ENCODE results near the gene PREP.
"Not testable (repeated sequence)": the region's sequence is repeated elsewhere in the genome, so short reads cannot be mapped to it uniquely, and the experiment has no call there.

The PREP gene

DNA sequence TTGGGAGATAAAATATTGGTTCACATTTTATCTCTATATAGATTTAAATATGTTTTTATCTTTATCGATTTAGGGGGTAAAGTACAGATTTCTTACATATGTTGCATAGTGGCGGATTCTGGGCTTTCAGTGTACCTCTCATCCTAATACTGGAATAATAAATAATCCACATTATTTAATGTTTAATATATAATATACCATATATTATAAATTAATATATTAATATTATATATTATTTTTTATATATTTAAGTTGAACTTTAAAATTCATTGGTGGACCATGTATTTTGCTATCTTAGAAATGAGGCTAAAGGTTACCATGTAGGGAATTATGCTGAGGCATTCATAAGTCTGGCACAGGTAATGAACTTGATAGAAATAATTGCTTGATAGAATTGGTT is 133.5 kb downstream of the PREP start:
- no peak for DNase-seq (ENCODE audit: low read depth)

DNA sequence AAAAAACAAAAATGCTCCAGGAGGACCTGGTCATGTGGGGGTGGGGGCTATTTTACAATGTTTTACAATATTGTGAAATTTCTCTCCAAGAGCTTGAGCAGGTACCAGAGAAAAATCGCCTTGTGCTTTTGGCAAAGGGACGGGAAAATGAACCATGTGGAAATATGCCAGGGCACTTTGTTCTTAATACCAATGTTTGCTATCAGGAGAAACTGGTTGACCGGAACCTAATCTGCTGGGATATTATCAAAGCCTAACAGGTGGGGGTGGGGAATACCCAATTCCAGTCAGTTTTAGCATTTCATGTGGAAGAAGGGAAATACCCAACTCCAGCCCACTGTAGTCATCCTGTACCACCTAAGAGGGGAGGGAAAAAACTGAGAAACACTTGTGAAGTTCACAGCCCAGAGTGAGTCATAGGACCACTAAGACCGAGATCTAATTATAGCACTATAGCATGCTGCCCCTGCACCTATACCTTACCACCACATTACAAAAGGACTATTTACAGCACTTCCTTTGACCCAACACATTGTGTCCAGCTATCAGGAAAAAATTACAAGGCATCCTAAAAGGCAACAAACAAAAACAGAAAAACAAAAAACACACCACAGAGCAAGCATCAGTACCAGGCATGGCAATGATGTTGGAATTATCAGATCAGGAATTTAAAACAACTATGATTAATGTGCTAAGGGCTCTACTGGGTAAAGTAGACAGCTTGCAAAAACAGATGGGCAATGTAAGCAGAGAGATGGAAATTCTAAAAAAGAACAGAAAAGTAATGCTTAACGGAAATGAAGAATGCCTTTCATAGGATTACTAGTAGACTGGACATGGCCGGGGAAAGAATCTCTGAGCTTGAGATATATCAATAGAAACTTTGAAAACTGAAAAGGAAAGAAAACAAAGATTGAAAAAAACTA is 138.9 kb downstream of the PREP start:
- DNase-seq (ENCODE audit: low read depth): no peak

DNA sequence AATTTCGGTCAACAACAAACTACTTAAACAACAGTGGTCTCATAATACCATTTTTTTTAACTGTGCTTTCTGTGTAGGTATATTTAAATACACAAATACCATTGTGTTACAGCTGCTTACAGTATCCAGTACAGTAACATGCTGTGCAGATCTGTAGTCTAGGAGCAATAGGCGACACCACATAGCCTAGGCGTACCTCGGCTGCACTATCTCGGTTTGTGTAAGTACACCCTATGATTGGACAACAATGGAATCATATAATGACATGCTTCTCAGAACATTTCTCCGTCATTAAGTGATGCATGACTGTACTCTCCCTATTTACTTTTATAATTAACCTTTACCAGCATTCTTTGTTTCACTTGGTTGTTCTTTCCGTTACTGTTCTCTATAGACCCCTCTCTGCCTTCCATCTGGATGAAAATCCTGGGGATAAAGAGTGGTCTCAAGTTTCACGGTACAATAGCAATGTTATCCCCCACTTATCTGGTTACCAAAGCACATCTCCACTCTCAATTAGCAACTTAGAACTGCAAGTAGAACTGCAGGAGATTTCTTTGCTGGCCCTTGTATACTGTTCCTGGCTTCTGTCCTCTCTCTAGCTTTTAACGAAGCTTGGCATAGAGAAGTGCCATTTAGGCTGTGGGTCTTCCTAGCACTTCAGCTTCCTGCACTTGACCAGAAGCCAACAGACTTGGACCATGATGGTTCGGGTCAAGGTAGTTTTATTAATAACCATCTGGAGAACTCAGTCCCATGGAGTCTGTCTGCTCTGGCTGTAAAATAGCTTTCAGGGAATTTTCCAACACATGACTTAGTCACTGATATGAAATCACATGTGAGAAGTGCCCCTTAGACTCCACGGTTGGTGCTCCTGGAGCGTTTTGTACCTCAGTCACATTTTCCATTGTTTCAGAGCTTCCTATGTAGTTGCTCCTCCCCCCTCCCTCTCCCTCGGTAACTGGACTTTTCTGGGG is 142.7 kb downstream of the PREP start:
- no peak for DNase-seq (ENCODE audit: low read depth)

DNA sequence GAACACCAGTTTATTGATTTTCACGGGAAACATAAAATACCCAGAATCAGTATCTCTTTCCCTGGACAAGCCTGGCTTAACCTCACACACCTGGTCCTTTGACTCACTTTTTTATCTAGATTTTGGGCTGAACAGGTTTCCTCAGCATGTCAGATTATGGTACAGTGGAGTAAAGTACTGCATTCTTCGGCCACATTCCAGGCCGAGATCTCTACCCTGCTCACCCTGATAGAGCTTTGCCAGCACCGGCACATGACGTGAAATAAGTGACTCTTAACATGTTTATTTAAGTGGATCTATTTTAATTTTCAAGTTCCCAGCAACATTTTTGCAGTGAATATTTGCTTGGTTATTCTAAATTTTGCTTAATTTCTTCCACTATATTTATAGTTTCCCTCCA is 144.1 kb downstream of the PREP start:
- no peak for DNase-seq (ENCODE audit: low read depth)

DNA sequence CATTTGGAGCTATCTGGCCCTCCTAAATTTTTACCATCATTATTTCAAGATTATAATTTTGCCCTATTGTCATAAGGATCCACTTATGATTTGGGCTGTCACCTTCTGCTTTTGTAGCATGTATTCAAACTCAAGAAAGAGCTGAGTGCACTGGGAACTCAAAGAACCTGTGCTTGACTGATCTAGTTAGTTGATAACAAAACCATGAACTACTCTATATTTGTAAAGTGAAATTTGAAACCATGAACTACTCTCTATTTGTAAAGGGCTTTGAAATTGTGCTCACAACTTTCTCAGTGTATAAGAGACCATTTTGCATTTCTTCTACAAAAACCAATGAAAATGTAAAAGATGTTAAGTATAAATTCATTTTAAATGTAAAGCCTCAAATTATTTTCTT is 145.5 kb downstream of the PREP start:
- no peak for DNase-seq (ENCODE audit: low read depth)

DNA sequence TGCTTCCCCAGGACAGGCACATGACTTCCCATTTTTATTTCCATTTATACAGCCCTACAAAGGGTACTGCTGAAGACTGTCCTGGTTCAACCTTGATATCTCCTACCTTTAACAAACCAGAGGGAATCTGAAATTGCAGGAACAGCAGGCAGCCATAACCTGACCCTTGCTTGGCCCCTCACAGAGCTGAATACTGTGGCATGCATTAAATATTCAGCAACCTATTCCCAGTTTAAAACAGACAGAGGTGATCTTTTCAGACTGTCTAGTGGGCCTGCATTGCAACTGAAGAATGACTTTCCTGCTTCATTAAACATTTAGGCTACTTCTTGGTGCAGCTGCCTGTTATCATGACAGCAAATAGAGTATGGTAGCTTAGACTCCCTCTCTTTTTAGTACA is 146.3 kb downstream of the PREP start:
- DNase-seq (ENCODE audit: low read depth): no peak

DNA sequence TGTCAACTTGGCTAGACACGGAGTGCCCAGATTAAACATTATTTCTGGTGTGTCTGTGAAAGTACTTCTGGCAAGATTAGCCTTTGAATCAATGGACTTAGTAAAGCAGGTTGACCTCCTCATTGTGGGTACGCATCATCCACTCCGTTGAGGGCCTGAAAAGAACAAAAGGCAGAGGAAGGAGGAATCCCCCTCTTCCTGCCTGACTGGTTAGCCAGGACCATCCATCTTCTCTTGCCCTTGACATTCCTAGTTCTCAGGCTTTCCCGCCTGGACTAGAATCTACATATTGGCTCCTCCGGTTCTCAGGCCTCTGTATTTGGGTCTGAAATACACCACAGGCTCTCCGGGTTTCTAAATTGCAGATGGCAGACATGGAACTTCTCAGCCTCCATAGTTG is 149.1 kb downstream of the PREP start:
- DNase-seq (ENCODE audit: low read depth): no peak

DNA sequence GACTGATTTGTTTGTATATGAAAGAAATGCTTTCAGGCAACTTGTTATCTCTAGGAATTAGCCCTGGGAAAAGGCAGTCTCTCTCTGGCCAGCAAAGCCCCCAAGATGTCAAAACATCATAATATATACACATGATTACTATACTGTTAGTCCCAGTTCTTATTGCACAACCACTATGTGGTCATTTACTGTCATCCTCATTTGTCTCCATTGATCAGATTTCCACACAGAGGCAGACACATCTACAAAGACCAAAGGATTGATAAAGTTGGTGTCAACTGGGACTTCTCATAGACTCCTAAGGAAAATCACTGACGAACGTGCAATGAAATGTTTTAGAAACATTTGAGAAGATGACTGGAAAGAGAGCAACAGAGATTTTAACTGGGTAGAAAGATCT is 151.2 kb downstream of the PREP start:
- DNase-seq (ENCODE audit: low read depth): no peak

DNA sequence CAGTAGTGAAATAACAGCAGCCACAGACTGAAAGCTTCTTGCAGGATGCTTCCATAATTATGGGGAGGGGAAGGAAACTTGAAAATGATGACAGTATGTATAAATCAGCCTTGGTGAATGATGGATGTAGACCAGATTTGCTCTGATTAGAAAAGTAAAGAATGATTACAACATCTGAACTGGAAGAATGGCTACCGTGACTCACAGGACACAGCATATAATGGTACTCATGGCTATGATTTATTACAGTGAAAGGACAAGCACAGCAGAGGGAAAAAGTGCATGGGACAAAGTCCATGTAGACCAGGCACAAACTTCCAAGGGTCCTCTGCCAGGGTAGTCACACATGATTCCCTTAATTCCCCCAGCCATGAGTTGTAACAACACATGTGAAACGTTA is 152.3 kb downstream of the PREP start:
- DNase-seq (ENCODE audit: low read depth): no peak

DNA sequence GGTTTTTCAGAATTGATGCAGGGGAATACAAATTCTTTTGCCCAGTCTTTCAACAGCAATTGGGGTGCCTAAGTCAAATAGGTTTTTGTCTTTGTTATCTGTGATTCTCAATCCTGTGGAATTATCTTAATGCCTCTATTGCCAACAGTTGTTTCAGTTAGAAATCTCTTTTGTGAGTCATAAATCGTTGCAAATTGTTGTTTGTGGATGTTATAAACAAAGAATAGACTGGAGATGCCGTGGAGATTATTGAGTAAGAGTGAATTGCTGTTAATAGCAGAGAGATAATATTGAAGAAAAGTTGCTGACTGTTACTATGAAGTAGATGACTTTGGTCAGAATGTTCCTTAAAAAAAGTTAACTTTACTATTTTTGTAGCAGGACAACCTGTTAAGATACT is 159.4 kb downstream of the PREP start:
- DNase-seq (ENCODE audit: low read depth): no peak

DNA sequence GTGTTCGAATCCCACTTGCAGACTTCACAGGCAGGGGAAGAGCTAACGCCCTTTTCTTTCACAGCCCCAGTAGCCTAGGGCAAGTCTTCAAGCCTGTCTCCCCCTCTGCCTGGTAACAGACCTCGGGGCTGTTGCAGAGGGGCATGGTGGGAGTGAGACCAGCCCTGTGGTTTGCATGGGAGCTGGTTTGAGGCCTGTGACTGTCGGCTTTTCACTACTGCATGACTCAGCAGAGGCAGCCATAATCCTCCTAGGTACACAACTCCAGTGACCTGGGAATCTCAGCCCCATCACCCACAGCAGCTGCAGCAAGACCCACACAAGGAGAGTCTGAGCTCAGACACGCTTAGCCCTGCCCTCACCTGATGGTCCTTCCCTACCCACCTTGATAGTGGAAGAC is 167.7 kb downstream of the PREP start:
- DNase-seq (ENCODE audit: low read depth): no peak

DNA sequence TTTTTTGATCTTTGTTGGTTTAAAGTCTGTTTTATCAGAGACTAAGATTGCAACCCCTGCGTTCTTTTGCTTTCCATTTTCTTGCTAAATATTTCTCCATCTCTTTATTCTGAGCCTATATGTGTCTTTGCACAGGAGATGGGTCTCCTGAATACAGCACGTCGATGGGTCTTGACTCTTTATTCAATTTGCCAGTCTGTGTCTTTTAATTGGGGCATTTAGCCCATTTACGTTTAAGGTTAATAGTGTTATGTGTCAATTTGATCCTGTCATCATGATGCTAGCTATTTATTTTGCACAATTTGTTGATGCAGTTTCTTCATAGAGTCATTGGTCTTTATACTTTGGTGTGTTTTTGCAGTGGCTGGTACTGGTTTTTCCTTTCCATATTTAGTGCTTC is 171.1 kb downstream of the PREP start:
- DNase-seq (ENCODE audit: low read depth): not testable (repeated sequence)
